SJCRH30 (cell line): ENCODE data around the gene PUM1. TPM values are rescaled to one million over a fixed set of nuclear protein-coding genes. Genes with fewer than 3 reads are reported as not detected.
A peak's percentile ranks its signal among the peaks of the same experiment; 100 is the strongest.

Experiments
- DNase-seq, 2 experiments: peaks; one replicate each; pipeline ENCODE4 v3.0.0-alpha.2; 2015 to 2020
- H3K27ac ChIP-seq: fragments of 250-450 bp; sonication (Bioruptor Pico); 2 replicates; pipeline ENCODE4 v1.5.1; 2020; ENCODE audit warnings: mild to moderate bottlenecking, moderate library complexity
- H3K27me3 ChIP-seq: fragments of 250-450 bp; sonication (Bioruptor Pico); 2 replicates; pipeline ENCODE4 v1.5.1; 2020; ENCODE audit warnings: mild to moderate bottlenecking, moderate library complexity
- H3K36me3 ChIP-seq: fragments of 250-450 bp; sonication (Bioruptor Pico); 2 replicates; pipeline ENCODE4 v1.5.1; 2020; ENCODE audit warnings: mild to moderate bottlenecking, moderate library complexity
- H3K4me1 ChIP-seq: fragments of 250-450 bp; sonication (Bioruptor Pico); 2 replicates; pipeline ENCODE4 v1.5.1; 2020; ENCODE audit warnings: mild to moderate bottlenecking, moderate library complexity
- H3K4me3 ChIP-seq: fragments of 250-450 bp; sonication (Bioruptor Pico); 2 replicates; pipeline ENCODE4 v1.5.1; 2020; ENCODE audit warnings: mild to moderate bottlenecking, moderate library complexity
- H3K9me3 ChIP-seq: fragments of 250-450 bp; sonication (Bioruptor Pico); replicated peaks from 2 replicates; pipeline ENCODE4 v1.5.1; 2020; ENCODE audit warnings: mild to moderate bottlenecking, moderate library complexity
- total RNA-seq: library from RNA; depleted of rRNA; stranded (reverse); fragments of >200 nt; shearing (Covaris generic); gene quantifications from 2 replicates; pipeline ENCODE4 v1.2.3, GENCODE V29; 2014

The PUM1 gene
- total RNA-seq, 1 experiment from 2014 or later = 99.1 TPM

DNA sequence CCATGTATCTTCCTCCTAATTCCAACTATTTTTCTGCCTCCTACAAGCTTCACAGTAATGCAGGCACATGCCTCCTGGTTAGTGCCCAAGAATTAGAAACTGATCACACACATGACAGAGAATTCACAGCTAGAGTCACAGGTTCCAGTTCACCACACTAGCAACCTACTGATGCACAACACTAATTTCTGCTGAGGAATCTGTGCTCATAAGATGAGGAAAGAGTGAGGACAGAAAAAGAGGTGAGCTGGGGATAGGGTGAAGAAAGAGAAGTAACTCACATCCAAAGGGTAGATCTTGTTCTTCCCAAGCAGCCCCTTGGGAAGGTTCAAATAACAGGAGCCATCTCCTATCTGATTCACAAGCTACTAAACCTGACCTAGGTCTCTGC is 61.3 kb downstream of the PUM1 start:
- Histone ChIP-seq H3K9me3 (no peaks in the 10 kb centered on the region), H3K27ac (no peak overlapping the region), H3K36me3 (peaks cover 68% of the 10 kb centered on the region), H3K4me1 (peaks cover 3% of the 10 kb centered on the region; the same call in 1 of the 2 replicates), H3K4me3 (no peak overlapping the region), H3K27me3 (no peaks in the 10 kb centered on the region)
- no peak for DNase-seq

DNA sequence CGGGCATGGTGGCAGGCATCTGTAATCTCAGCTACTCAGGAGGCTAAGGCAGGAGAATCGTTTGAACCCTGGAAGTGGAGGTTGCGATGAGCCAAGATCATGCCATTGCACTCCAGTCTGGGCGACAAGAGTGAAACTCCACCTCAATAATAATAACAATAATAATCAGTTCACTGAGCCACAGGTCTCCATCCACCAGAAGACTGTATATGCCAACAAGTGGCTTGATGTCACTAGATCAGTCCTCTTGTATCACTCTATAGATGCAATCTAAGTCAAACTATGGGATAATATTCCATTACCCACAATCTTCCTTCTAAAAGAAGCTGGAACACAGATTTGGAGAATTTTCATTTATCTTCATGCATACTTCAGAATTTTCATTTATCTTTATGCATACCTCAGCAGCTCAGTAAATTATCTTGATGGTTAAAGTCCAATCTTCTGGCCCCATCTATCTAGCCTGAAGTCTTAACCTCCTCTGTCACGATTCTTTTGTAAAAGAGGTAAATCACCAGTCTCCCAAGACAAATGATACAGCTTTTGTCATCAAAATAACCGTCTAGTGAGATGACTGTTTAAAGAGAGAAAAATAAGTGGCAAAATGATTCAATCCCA is 61.8 kb downstream of the PUM1 start:
- H3K27ac ChIP-seq = no peak overlapping the region
- no peak overlapping the region for H3K4me3 ChIP-seq
- H3K9me3 ChIP-seq = no peaks in the 10 kb centered on the region
- peaks cover 3% of the 10 kb centered on the region; the same call in 1 of the 2 replicates for H3K4me1 ChIP-seq
- DNase-seq = no peak
- H3K27me3 ChIP-seq = no peaks in the 10 kb centered on the region
- H3K36me3 ChIP-seq = peaks cover 71% of the 10 kb centered on the region

DNA sequence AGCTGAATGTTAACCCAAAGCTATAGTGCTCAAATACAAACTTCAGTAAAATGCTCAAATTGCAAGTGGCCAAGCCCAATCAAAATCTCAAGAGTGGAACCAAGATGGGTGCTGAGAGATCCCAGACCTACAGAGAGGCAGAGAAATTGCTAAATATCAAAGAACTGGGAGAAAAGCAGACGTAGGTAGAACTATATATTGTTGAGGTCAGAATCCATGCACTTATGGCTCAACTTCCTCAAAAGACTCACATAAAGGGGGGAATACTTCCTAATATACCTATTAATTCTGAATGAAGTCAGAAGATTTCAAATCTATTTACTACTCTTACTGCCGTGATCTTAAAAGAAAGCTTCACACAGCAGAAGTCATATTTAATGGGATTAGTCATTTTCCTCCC is 65.2 kb downstream of the PUM1 start:
- Histone ChIP-seq H3K4me1 (no peaks in the 10 kb centered on the region), H3K27me3 (no peaks in the 10 kb centered on the region), H3K9me3 (no peaks in the 10 kb centered on the region), H3K4me3 (no peak overlapping the region), H3K27ac (no peak overlapping the region), H3K36me3 (peaks cover 81% of the 10 kb centered on the region)
- DNase-seq = no peak

DNA sequence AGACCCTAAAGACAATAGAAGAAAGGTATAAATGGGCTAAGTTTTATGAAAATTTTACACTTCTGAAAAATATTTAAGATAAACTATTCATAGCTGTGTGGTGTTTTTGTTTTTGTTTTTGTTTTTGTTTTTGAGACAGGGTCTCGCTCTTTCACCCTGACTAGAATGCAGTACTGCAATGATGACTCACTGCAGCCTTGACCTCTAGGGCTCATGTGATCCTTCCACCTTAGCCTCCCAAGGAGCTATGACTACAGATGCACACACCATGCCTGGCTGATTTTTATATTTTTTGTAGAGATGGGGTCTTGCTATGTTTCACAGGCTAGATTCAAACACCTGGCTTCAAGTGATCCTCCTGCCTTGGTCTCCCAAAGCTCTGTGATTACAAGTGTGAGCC is 66.6 kb downstream of the PUM1 start:
- Histone ChIP-seq H3K9me3 (no peaks in the 10 kb centered on the region), H3K27me3 (no peaks in the 10 kb centered on the region), H3K4me1 (no peaks in the 10 kb centered on the region), H3K4me3 (no peak overlapping the region), H3K27ac (no peak overlapping the region), H3K36me3 (peaks cover 80% of the 10 kb centered on the region)
- no peak for DNase-seq

GRCh38 chr1:30998171-30998570 is 67.3 kb downstream of the PUM1 start:
- H3K36me3 ChIP-seq = peaks cover 77% of the 10 kb centered on the region

GRCh38 chr1:30997463-30998057 is 68.0 kb downstream of the PUM1 start:
- no peak overlapping the region for H3K4me3 ChIP-seq
- peaks cover 5% of the 10 kb centered on the region for H3K4me1 ChIP-seq
- peaks cover 70% of the 10 kb centered on the region for H3K36me3 ChIP-seq
- DNase-seq = no peak
- H3K9me3 ChIP-seq = no peaks in the 10 kb centered on the region
- no peaks in the 10 kb centered on the region for H3K27me3 ChIP-seq
- no peak overlapping the region for H3K27ac ChIP-seq

More at GRCh38 chr1:30998171-30998570, 67.3 kb downstream of the PUM1 start:
- DNase-seq = no peak
- Histone ChIP-seq H3K27ac (no peak overlapping the region), H3K4me3 (no peak overlapping the region), H3K9me3 (no peaks in the 10 kb centered on the region), H3K4me1 (no peaks in the 10 kb centered on the region), H3K27me3 (no peaks in the 10 kb centered on the region)

- no peak overlapping the region for H3K4me3 ChIP-seq
- H3K9me3 ChIP-seq = no peaks in the 10 kb centered on the region
- H3K36me3 ChIP-seq = peaks cover 61% of the 10 kb centered on the region
- no peak for DNase-seq
- no peak overlapping the region for H3K27ac ChIP-seq
- peaks cover 19% of the 10 kb centered on the region for H3K4me1 ChIP-seq
- H3K27me3 ChIP-seq = no peaks in the 10 kb centered on the region
These were observed 69.4 kb downstream of the PUM1 start for GRCh38 chr1:30995990-30996612.

GRCh38 chr1:30991862-30992606 is 73.5 kb downstream of the PUM1 start:
- peaks cover 43% of the 10 kb centered on the region for H3K4me1 ChIP-seq
- peak overlapping the region; percentile 30 for H3K27ac ChIP-seq
- H3K4me3 ChIP-seq = no peak overlapping the region
- H3K36me3 ChIP-seq = peaks cover 55% of the 10 kb centered on the region
- DNase-seq = peak; percentile 65 to 83
- no peaks in the 10 kb centered on the region for H3K9me3 ChIP-seq
- H3K27me3 ChIP-seq = no peaks in the 10 kb centered on the region

GRCh38 chr1:30990591-30990990 is 74.9 kb downstream of the PUM1 start:
- no peaks in the 10 kb centered on the region for H3K9me3 ChIP-seq
- H3K4me1 ChIP-seq = peaks cover 43% of the 10 kb centered on the region
- H3K27me3 ChIP-seq = no peaks in the 10 kb centered on the region
- no peak overlapping the region for H3K4me3 ChIP-seq
- peaks cover 43% of the 10 kb centered on the region for H3K36me3 ChIP-seq
- no peak for DNase-seq
- H3K27ac ChIP-seq = no peak overlapping the region

DNA sequence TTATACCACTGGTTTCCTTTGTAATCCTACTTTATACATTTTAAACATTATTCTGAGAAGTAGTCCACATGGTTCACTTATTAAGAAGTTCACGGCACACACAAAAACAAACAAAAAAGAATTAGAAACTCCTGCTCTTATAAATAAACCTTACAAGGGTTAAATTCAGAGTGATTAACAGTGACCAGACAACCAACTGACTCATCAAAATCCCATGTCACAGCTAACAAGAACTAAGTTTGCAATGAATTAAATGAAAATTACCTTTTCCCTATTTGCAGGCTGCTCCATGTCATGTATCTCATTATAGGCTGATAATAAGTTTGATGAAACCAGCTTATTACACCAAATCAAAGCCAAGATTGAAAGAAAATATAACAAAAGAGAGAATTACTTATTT is 77.5 kb downstream of the PUM1 start:
- H3K4me3 ChIP-seq = no peak overlapping the region
- H3K27ac ChIP-seq = no peak overlapping the region
- peaks cover 31% of the 10 kb centered on the region for H3K36me3 ChIP-seq
- H3K4me1 ChIP-seq = peaks cover 45% of the 10 kb centered on the region
- no peaks in the 10 kb centered on the region for H3K27me3 ChIP-seq
- DNase-seq = no peak
- no peaks in the 10 kb centered on the region for H3K9me3 ChIP-seq

DNA sequence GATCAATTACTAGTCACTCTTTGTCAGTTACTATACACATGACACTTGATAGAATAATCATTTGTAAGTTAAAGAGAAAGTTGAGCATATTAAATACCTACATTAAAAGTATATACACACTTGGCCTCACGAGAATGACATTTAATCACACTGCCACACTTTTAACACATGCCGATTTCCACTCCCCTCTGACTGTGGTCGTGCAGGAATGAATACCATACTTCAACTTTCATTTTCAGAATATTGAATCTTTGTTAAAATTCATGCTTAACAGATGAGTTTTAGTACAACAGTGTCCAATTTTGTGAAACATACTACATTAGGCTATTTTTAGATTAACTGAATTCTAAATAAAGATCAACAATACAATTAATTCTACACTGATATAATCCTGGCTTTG is 78.8 kb downstream of the PUM1 start:
- Histone ChIP-seq H3K27ac (no peak overlapping the region), H3K4me3 (no peak overlapping the region), H3K9me3 (no peaks in the 10 kb centered on the region), H3K36me3 (peaks cover 36% of the 10 kb centered on the region), H3K4me1 (peaks cover 45% of the 10 kb centered on the region), H3K27me3 (no peaks in the 10 kb centered on the region)
- DNase-seq = no peak

GRCh38 chr1:30984991-30985503 is 80.5 kb downstream of the PUM1 start:
- Histone ChIP-seq H3K36me3 (peaks cover 29% of the 10 kb centered on the region), H3K27ac (no peak overlapping the region), H3K9me3 (no peaks in the 10 kb centered on the region), H3K27me3 (no peaks in the 10 kb centered on the region), H3K4me1 (peaks cover 43% of the 10 kb centered on the region), H3K4me3 (no peak overlapping the region)
- no peak for DNase-seq

DNA sequence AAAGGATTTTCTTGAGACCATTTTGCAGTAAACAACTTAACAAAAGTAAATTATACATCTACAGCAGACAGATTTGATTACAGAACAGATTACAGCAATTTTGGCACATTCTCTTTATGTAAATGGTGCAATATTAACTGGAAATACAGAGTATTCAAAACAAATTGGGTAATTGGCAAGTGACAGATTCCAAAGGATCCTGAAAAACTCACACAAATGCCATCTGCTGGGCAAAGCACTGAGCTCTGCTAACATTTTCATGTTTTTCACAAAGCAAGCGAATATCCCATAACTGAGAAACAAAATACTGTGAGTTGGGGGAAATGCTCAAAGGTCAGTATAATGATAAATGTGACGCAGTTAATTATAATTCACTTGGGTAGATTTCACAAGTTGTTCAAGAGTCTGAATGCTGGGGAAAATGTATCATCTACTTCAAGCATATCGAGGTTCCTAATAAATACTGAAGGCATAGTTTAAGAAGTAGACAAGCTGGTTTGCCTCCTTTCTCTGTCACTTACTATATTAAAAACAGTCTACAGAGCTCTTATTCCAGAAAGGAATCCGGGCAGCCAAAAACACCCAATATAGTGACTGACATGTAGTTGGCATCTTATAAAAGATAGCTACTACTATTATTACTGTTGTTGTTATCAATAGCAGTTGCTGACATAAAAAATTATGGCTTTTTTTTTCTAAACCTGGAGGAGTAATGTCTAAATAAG is 81.2 kb downstream of the PUM1 start:
- Histone ChIP-seq H3K4me3 (no peak overlapping the region), H3K27me3 (no peaks in the 10 kb centered on the region), H3K36me3 (peaks cover 32% of the 10 kb centered on the region), H3K27ac (no peak overlapping the region), H3K9me3 (no peaks in the 10 kb centered on the region), H3K4me1 (peaks cover 43% of the 10 kb centered on the region)
- DNase-seq = no peak

GRCh38 chr1:30982937-30983336 is 82.6 kb downstream of the PUM1 start:
- Histone ChIP-seq H3K4me1 (peaks cover 32% of the 10 kb centered on the region), H3K4me3 (no peak overlapping the region), H3K27ac (no peak overlapping the region), H3K36me3 (peaks cover 36% of the 10 kb centered on the region), H3K27me3 (no peaks in the 10 kb centered on the region), H3K9me3 (no peaks in the 10 kb centered on the region)
- no peak for DNase-seq
